GM19099 (cell line): ENCODE data around the gene ROR1.

Source experiments
- POLR2A ChIP-seq: IDR thresholded peaks from 3 replicates; pipeline ENCODE4 v1.6.1; 2011; ENCODE audit warnings: low read depth; ENCODE audit not compliant: insufficient read length; ENCODE audit errors: extremely low read depth

ROR1 gene

GRCh38 chr1:63928186-63929105 lies 154.6 kb downstream of the ROR1 start:
- no peak for TF ChIP-seq POLR2A

- no peak for TF ChIP-seq POLR2A
Observed at GRCh38 chr1:63929106-63929478, 155.3 kb downstream of the ROR1 start.

GRCh38 chr1:63931468-63931867 lies 157.7 kb downstream of the ROR1 start:
- no peak for TF ChIP-seq POLR2A

GRCh38 chr1:63934697-63935096 lies 160.9 kb downstream of the ROR1 start:
- no peak for TF ChIP-seq POLR2A

GRCh38 chr1:63935143-63935542 lies 161.3 kb downstream of the ROR1 start:
- no peak for TF ChIP-seq POLR2A

- no peak for TF ChIP-seq POLR2A
Observed at GRCh38 chr1:63935553-63935952, 161.7 kb downstream of the ROR1 start.

- TF ChIP-seq POLR2A = no peak
Observed at GRCh38 chr1:63936276-63936675, 162.5 kb downstream of the ROR1 start.

- TF ChIP-seq POLR2A = no peak
Observed at GRCh38 chr1:63936801-63937200, 163.0 kb downstream of the ROR1 start.

GRCh38 chr1:63937461-63938022 lies 163.7 kb downstream of the ROR1 start:
- TF ChIP-seq POLR2A = no peak

- no peak for TF ChIP-seq POLR2A
Observed at GRCh38 chr1:63940440-63940839, 166.6 kb downstream of the ROR1 start.

GRCh38 chr1:63943393-63943792 lies 169.6 kb downstream of the ROR1 start:
- no peak for TF ChIP-seq POLR2A

GRCh38 chr1:63945943-63946342 lies 172.1 kb downstream of the ROR1 start:
- TF ChIP-seq POLR2A = no peak

- no peak for TF ChIP-seq POLR2A
Observed at GRCh38 chr1:63946866-63947491, 173.2 kb downstream of the ROR1 start.

GRCh38 chr1:63947904-63948303 lies 174.1 kb downstream of the ROR1 start:
- TF ChIP-seq POLR2A = no peak

- TF ChIP-seq POLR2A = no peak
Observed at GRCh38 chr1:63950023-63950422, 176.2 kb downstream of the ROR1 start.
